ENCODE measurements around the gene UTP11. TPM values are rescaled to one million over a fixed set of nuclear protein-coding genes. Genes with fewer than 3 reads are reported as not detected.

Gene UTP11
- polyA plus RNA-seq, 1 donor from 2014 or later, result 144 TPM

DNA sequence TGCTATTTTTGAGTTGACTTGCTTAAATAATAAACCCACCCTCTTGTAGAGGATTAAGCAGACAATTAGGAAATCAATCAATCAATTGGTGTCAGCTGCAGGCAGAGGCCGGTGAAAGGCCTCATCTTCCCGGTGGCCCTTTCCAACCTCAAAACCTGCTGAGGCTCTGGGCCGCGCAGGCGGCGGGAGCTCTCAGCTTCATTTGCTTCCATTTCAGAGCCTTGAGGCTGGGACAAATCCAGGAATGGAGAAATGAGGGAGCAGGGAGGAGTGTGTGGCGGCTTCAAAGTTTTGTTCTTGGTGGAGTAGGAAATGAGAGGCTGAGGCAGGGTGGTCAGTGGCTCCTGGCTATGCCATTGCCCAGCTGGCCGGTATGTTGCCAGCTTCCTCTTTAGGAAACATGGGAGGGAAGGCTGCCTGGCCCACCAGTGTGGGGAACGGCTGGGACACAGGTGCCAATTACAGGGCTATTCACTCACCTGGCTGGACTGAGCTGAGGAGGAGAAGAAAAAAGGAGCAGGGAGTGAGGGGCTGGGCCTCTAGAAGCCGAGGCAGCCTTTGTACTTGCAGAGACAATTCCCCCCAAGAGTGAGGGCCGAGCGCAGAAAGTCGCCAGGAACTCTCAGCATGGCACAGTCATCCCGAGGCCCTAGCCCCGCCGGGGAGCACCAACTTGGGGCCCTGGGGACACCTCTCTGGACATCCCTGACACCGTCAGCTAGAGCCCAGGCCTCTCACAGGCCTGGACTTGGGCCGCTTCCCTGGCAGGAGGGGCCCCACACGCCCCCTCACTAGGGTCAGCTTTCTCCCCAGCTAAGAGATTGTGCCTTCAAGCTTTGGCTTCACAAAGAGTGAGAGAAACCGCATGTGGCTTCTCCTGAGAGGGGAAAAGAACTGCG, 29.7 kb downstream of the UTP11 start:
- no peaks in the 10 kb centered on the region for H3K9me2 ChIP-seq (ENCODE audit: insufficient read depth, low read length)
- H3K27ac ChIP-seq (ENCODE audit: low read length), result no peak overlapping the region
- H3K4me3 ChIP-seq (ENCODE audit: low read length), result peak overlapping the region; percentile 73
- H3F3A ChIP-seq (ENCODE audit: insufficient read depth, low read length, poor library complexity, severe bottlenecking), result no peaks in the 10 kb centered on the region
- no peak overlapping the region for H3K9ac ChIP-seq (ENCODE audit: low read length)
- H3K4me2 ChIP-seq (ENCODE audit: low read length), result peak overlapping the region; percentile 26
- peaks cover 39% of the 10 kb centered on the region for H3K27me3 ChIP-seq (ENCODE audit: insufficient read depth, low read depth, low read length)
- no peaks in the 10 kb centered on the region for H3K9me3 ChIP-seq (ENCODE audit: low read length)
- H4K20me1 ChIP-seq (ENCODE audit: insufficient read depth), result peaks cover 20% of the 10 kb centered on the region
- no peaks in the 10 kb centered on the region for H3K36me3 ChIP-seq (ENCODE audit: insufficient read depth, low read length)
- H3K79me2 ChIP-seq (replicated peaks; ENCODE audit: insufficient read depth, low read length), result peaks cover 23% of the 10 kb centered on the region
- H2AFZ ChIP-seq (ENCODE audit: low read depth, low read length), result no peak overlapping the region
- TF ChIP-seq SMC3 (conservative IDR thresholded peaks at IDR 0.05; ENCODE audit: poor library complexity) (no peak), RAD21 (conservative IDR thresholded peaks at IDR 0.05) (no peak), POLR2AphosphoS5 (IDR thresholded peaks at IDR 0.05) (no peak), TAF1 (IDR thresholded peaks at IDR 0.05; ENCODE audit: low read depth) (no peak), EZH2 (IDR thresholded peaks at IDR 0.05; ENCODE audit: borderline replicate concordance, insufficient read depth, low read length, poor library complexity, severe bottlenecking) (no peak), MXI1 (conservative IDR thresholded peaks at IDR 0.05; ENCODE audit: poor library complexity, severe bottlenecking) (no peak), EP300 (conservative IDR thresholded peaks at IDR 0.05; ENCODE audit: poor library complexity, severe bottlenecking) (no peak)
- TF ChIP-seq, protein P1, sequence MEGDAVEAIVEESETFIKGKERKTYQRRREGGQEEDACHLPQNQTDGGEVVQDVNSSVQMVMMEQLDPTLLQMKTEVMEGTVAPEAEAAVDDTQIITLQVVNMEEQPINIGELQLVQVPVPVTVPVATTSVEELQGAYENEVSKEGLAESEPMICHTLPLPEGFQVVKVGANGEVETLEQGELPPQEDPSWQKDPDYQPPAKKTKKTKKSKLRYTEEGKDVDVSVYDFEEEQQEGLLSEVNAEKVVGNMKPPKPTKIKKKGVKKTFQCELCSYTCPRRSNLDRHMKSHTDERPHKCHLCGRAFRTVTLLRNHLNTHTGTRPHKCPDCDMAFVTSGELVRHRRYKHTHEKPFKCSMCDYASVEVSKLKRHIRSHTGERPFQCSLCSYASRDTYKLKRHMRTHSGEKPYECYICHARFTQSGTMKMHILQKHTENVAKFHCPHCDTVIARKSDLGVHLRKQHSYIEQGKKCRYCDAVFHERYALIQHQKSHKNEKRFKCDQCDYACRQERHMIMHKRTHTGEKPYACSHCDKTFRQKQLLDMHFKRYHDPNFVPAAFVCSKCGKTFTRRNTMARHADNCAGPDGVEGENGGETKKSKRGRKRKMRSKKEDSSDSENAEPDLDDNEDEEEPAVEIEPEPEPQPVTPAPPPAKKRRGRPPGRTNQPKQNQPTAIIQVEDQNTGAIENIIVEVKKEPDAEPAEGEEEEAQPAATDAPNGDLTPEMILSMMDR (IDR thresholded peaks at IDR 0.05; ENCODE audit: poor library complexity, severe bottlenecking), result no peak
- TF ChIP-seq, protein P2, sequence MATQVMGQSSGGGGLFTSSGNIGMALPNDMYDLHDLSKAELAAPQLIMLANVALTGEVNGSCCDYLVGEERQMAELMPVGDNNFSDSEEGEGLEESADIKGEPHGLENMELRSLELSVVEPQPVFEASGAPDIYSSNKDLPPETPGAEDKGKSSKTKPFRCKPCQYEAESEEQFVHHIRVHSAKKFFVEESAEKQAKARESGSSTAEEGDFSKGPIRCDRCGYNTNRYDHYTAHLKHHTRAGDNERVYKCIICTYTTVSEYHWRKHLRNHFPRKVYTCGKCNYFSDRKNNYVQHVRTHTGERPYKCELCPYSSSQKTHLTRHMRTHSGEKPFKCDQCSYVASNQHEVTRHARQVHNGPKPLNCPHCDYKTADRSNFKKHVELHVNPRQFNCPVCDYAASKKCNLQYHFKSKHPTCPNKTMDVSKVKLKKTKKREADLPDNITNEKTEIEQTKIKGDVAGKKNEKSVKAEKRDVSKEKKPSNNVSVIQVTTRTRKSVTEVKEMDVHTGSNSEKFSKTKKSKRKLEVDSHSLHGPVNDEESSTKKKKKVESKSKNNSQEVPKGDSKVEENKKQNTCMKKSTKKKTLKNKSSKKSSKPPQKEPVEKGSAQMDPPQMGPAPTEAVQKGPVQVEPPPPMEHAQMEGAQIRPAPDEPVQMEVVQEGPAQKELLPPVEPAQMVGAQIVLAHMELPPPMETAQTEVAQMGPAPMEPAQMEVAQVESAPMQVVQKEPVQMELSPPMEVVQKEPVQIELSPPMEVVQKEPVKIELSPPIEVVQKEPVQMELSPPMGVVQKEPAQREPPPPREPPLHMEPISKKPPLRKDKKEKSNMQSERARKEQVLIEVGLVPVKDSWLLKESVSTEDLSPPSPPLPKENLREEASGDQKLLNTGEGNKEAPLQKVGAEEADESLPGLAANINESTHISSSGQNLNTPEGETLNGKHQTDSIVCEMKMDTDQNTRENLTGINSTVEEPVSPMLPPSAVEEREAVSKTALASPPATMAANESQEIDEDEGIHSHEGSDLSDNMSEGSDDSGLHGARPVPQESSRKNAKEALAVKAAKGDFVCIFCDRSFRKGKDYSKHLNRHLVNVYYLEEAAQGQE (IDR thresholded peaks at IDR 0.05; ENCODE audit: borderline replicate concordance), result no peak

DNA sequence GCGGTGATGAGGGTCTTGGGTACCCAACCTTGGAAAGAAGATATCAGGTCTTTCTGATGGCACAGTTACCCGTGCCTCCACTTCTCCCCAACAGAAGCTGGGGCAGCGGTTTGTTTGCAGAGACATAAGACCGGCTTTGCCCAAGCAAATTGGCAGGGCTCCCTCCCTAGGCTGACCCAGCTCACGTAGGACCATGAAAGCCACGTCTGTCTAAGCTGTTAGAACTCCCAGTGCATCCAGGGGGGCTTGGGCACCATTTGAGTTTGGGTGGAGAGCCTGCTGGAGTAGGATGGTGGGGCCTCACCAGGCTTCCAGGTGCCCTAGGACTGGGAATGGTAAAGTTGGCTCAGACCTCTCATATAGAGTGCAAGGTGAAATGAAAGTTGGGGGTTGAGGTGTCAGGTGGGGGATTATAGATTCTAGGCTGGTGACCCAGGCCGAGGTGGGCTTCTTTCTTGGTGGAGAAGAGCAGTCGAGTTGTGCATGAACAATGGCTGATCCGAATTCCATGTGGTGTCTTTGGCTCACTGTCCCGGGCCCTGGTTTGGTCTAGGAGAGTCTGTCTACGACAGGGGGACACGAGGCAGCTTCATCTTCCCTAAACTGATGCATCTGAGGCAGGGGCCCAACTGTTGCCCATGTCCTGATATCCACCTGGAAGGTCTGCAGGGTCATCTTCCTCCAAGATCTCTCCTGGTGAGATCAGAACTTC, 30.7 kb downstream of the UTP11 start:
- Histone ChIP-seq H3K27ac (ENCODE audit: low read length) (no peak overlapping the region), H4K20me1 (ENCODE audit: insufficient read depth) (peaks cover 20% of the 10 kb centered on the region), H3K4me3 (ENCODE audit: low read length) (peak overlapping the region; percentile 73), H2AFZ (ENCODE audit: low read depth, low read length) (no peak overlapping the region), H3F3A (ENCODE audit: insufficient read depth, low read length, poor library complexity, severe bottlenecking) (no peaks in the 10 kb centered on the region), H3K9me2 (ENCODE audit: insufficient read depth, low read length) (no peaks in the 10 kb centered on the region), H3K9ac (ENCODE audit: low read length) (no peak overlapping the region), H3K79me2 (replicated peaks; ENCODE audit: insufficient read depth, low read length) (peaks cover 23% of the 10 kb centered on the region), H3K9me3 (ENCODE audit: low read length) (no peaks in the 10 kb centered on the region), H3K36me3 (ENCODE audit: insufficient read depth, low read length) (no peaks in the 10 kb centered on the region), H3K4me2 (ENCODE audit: low read length) (no peak overlapping the region), H3K27me3 (ENCODE audit: insufficient read depth, low read depth, low read length) (peaks cover 39% of the 10 kb centered on the region)
- TF ChIP-seq, protein P2 (IDR thresholded peaks at IDR 0.05; ENCODE audit: borderline replicate concordance), result no peak
- no peak for TF ChIP-seq TAF1 (IDR thresholded peaks at IDR 0.05; ENCODE audit: low read depth)
- no peak for TF ChIP-seq SMC3 (conservative IDR thresholded peaks at IDR 0.05; ENCODE audit: poor library complexity)
- no peak for TF ChIP-seq POLR2AphosphoS5 (IDR thresholded peaks at IDR 0.05)
- TF ChIP-seq EZH2 (IDR thresholded peaks at IDR 0.05; ENCODE audit: borderline replicate concordance, insufficient read depth, low read length, poor library complexity, severe bottlenecking), result no peak
